Inflammatory macrophage treated with lipopolysaccharide for 4 hours (primary cell): Measurements from ENCODE around the gene RMND5A.
"Not testable (repeated sequence)": the region's sequence is repeated elsewhere in the genome, so short reads cannot be mapped to it uniquely, and the experiment has no call there.

Experiments used
- DNase-seq: peaks from one replicate; pipeline ENCODE4 v3.0.0-alpha.2; 2020

RMND5A gene, protein sequence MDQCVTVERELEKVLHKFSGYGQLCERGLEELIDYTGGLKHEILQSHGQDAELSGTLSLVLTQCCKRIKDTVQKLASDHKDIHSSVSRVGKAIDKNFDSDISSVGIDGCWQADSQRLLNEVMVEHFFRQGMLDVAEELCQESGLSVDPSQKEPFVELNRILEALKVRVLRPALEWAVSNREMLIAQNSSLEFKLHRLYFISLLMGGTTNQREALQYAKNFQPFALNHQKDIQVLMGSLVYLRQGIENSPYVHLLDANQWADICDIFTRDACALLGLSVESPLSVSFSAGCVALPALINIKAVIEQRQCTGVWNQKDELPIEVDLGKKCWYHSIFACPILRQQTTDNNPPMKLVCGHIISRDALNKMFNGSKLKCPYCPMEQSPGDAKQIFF

DNA sequence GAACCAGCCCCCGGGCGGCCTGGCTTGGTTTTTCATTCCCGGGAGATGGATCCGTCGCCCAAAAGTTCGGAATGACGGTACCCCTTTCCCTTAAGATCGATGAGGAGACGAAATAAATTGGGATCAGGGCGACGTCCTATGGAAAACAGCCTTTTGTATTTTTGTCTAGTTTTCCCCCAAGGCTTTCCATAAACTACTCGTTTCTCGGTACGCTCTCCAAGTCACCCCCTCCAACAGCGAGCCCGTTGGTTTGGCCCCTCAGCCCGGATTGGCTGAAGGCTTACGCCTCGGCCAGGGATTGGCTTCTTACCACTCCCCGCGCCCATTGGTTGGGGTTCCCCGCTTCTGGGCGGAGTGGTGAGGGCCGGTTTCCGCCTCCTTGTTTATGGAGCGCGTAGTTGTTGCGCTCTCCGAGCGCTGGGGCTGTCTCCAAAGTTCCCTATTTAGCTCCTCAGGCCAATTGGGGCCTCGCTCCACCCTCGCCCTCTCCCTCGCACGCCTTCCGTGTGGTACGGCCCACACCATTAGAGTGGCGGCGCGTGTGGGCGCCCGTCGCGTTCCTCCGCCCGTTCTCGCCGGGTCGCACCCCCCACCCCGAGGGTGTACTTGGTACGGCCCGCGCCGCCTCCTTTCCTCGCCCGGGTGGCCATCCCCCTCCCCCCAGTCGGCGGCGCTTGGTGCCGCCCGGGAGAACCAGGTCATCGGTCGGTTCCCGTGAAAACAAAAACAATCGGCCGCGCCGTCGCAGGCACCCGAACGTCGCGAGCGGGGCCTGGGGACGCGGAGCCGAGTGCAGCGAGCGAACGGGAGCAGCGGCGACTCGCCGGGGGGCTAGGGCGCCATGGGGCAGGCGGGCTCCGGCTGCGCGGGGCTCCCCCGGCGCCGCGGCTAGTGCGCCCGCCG lies at the start of gene RMND5A:
Gene RMND5A (plus strand): TSS at position 655 of the 903 bp plus-strand sequence. CDS start 377 bp downstream, outside the sequence.
- peak; percentile 86 for DNase-seq

DNA sequence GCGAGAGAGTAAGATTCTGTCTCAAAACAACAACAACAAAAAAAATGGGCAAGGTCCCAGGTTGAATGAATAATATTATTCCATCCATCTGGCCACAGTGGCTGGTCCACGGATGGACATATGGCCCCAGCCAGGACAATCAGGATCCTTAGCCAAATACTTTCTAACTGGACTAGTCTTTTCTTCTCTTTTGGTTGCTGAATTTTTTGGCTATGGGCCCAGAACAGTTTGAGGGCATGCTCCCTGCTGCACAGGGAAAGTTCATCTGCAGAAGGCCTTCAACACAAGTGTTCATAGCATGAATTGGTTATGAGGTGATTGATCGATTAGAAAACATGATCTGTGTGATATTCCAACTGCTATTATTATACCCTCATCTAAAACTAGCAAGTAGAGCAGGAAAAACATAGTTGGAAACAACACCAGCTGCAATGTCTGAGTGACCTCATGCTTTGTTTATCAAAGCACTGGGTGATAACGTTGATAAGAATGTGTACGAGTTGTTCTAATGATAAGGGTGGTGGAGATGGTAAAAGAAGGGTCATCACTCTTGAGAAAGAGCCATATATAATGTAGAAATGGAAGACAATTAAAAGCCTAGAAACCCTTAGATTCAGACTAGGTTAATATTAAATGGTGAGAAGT lies 48.6 kb upstream of the RMND5A start:
- DNase-seq, result no peak

GRCh38 chr2:86672027-86672545 lies 48.0 kb upstream of the RMND5A start:
- DNase-seq, result no peak

- no peak for DNase-seq
Observed at GRCh38 chr2:86673011-86673410, 47.1 kb upstream of the RMND5A start.

- no peak for DNase-seq
Observed at GRCh38 chr2:86673986-86674670, 46.0 kb upstream of the RMND5A start.

- no peak for DNase-seq
Observed at GRCh38 chr2:86675104-86675503, 45.0 kb upstream of the RMND5A start.

DNA sequence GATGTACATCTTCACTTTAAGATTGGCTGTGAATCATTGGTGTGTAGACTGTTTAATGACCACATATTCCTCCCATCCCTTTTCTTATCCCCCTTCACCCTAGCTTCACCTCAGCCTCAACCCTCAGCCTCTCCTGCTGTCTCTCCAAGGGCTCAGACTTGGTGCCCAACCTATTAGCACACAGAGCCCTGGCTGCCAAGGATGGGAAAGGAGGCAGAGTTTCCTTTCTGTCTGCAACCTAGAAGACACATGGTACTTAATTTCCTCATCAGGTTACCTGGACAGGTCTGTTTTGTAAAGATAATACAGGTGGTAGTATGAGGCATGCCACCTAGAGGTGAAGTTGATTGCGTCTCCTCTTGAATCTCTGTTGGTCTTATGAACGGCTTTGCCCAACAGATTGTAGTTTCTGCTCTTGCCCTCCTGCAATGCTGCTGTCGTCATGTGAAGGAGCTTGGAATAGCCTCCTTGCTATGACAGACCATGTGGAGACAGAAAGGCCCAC lies 44.5 kb upstream of the RMND5A start:
- DNase-seq, result no peak

DNA sequence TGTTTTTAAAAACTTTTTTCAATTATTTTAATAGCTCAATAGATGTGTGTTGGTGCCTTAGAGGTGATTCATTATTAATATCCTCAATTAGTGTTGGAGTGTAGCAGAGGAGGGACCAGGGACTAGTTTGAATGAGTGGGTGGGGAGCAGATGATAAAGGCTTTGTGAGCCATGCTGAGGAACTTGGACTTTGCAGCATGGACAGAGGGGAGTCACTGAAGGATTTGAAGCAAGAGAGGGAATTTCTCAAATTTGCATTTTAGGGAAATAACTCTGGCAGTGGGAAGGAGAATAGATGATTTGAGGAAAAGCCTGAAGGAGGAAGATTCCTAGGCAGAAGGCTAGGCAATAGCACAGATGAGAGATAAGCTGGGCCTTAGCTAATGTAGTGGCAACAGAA lies 42.3 kb upstream of the RMND5A start:
- peak; percentile 24 for DNase-seq

DNA sequence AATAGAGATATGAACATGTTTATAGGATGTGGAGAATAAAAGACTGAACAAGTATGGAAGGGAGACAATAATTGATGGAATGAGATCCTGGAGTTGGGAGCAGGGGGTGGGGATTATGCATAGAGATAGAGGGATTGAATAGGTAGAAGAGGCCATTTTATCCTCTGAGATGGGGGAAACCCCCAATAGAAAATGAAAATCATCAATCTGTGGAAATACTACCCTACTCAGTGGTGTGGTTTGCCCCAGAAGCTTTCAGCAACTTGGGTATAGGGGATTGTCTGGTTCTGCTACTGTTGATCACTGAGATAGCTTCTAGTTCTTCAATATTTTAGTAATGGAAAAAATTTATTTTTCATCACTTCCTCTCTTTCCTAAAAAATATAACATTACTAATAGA lies 41.1 kb upstream of the RMND5A start:
- DNase-seq, result no peak

- no peak for DNase-seq
Observed at GRCh38 chr2:86685351-86685750, 34.7 kb upstream of the RMND5A start.

- no peak for DNase-seq
Observed at GRCh38 chr2:86686460-86686859, 33.6 kb upstream of the RMND5A start.

GRCh38 chr2:86686905-86687304 lies 33.2 kb upstream of the RMND5A start:
- DNase-seq, result no peak

DNA sequence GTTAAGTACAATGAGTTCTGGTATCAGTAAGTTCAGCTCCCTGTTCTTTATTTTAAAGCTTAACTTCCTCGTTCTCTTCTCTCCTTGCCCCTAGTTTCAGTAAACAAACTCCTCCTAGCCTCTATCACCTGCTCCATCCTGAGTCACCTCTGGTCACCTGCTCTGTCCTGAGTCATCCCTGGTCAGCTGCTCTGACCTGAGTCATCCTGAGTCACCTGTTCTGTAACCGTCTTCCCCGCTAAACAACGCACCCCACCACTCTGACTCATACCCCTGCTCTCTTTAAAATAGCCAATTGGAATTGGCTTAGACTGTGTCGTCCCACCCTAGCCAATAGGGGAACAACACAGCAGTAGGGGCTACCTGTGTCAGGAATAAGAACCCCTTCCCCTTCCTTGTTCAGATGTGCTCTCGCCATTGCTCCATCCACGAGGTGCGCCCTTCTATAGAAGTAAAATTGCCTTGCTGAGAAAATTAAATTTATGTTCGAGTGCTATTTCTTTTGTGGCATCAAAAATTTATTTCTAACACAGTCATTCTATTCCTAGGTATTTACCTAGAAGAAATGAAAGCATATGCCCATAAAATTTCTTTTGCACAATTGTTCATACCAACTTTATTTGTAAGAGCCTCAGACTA lies 24.9 kb upstream of the RMND5A start:
- DNase-seq, result no peak

DNA sequence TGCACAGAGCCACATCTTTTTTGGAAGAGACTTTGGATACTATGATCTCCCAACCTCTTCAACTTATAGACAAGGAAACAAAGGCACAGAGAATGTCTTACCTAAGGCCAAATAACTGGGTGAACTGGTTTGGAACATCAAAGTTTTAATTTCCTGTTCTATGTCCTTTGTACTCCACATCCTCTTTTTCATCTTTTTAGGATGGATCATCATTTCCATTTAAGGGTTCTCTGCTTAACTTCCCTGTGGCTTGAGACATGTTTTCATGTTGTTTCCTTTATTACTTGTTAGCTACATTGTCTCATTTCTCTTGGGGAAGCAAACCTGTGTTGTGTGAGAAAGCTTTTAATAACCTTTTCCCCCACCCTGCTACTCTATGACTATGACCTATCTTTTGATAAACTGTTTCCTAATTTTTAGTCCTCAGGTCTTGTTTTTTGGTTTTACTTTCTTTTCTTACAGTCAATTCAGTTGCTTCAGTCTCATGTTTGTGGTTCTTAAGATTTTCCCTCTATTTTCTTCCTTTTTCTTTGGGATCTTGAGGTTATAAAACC lies 22.5 kb upstream of the RMND5A start:
- peak; percentile 52 for DNase-seq

GRCh38 chr2:86700690-86701089 lies 19.4 kb upstream of the RMND5A start:
- DNase-seq, result no peak

- no peak for DNase-seq
Observed at GRCh38 chr2:86703704-86704361, 16.3 kb upstream of the RMND5A start.

DNA sequence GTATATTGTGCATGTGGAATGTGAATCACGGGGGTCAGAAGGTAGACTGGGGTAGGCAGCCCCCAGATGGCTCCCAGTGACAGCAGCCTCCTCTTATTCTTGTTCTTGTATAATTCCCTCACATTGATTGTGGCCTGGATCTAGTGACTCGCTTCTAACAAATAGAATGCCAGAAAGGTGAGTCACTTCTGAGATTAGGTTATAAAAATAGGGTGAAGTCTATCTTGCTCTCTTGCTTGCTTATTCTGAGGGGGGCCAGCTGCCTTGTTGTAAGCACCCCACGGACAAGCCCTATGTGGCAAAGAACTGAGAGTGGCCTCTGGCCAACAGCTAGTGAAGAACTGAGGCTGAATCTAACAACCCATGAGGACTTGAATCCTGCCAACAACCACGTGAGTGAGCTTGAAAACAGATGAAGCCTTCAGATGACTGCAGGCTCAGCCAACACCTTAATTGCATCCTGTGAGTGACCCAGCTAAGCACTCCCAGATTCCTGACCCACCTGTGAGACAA lies 15.6 kb upstream of the RMND5A start:
- no peak for DNase-seq

- DNase-seq, result no peak
Observed at GRCh38 chr2:86706220-86706619, 13.9 kb upstream of the RMND5A start.

DNA sequence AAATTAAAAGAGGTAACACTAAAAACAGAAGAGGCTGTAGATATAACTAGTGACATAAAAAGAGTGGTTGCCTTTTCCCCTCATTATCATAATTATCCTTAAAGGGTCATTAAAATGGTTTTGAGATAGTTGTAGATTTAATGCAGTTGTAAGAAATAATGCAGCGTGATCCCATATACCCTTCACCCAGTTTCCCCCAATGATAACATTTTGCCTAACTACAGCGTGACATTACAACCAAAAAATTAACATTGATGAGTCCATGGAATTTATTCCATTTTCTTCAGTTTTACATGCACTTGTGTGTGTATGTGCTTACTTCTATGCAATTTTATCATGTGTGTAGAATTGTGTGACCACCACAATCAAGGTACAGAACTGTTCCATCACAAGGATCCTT lies 13.2 kb upstream of the RMND5A start:
- DNase-seq, result no peak

GRCh38 chr2:86708126-86708525 lies 12.0 kb upstream of the RMND5A start:
- not testable (repeated sequence) for DNase-seq
